SKM-1 (cell line): ENCODE measurements around the gene RAB40C.

Source experiments
- DNase-seq: peaks from one replicate; lab custom pipeline; 2025; ENCODE audit not compliant: unreplicated experiment; lab: John Stamatoyannopoulos, UW

RAB40C gene

DNA sequence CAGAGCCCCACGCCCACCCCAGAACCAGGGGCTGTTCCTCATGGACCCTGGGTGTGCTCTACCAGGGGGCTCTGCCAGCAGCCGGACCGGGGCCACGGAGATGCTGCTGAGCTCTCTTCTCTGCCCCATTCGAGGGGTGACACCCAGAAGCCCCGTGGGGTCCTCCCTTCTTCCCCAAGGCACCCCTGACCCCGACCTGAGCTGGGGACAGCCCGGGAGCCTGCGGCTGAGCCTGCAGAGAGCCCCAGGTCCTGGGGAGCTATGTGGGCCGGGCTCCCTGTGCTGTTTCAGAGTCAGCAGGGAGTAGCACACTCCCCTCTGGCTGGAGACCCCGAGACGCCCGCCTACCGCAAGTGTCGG is 30.9 kb upstream of the RAB40C start:
- no peak for DNase-seq

DNA sequence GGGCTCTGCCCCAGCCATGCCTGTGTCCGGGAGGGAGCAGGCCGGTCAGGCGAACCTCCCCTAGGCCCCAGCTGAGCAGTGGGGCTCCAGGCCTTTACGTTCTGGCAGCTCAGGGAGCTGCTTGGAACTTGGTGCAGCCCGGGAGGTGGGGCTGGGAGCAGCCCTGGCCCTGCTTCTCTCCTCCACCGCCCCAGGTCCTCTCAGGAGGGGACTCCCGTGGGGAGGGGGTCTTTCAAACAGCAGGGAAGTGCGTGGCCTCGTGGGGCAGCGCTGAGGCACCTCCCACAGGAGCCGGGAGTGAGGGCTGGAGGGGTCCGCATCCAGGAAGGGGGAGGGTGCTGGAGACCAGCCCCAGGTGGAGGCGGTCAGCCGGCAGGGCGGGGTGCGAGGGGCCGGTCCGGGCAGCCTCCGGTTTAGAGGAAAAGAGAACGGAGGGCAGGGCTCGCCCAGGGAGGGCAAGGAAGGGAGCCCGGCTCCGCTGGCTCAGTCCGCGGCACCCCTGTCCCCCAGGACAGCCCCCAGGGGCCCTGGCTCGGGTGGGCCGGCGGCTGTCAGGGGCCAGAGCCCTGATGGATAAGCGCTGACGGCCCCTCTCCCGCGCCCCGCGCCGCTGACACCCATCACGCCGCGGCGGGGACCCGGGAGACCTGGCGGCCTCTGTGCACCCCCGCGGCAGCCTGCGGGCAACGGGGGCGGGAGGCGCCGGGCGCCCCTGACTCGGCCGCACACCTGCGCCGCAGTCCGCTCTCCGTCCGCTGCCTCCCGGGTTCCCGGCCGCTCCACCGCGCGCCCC is 30.3 kb upstream of the RAB40C start:
- no peak for DNase-seq

DNA sequence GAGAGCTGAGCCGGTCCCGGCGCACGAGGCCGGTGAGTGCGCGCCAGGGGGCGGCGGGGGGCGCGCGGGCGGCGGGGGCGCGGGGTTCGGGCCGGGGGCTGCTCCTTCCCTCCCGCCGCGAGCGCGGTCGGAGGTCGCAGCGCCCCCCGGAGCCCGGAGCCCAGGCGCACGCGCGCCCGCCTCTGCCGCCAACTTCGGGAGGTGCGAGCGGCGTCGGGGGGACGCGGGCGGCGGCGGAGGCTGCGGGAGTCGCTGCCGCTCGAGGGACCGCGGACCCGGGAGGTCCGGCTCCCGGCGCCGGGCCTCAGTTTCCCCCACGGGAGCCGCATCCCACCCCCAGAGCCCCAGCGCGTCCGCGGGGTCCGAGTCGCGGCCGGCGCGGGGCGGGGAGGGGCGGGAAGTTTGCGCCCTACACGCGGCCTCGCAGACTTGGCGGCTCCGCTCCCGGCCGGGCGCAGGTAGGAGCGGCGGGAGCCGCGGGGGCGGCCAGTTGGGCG is 29.6 kb upstream of the RAB40C start, which contains the start of gene PRR35:
Gene PRR35, plus strand, starts transcription at position 191 of the 497 bp plus-strand sequence. CDS start 2,901 bp downstream, outside the sequence.
- no peak for DNase-seq

DNA sequence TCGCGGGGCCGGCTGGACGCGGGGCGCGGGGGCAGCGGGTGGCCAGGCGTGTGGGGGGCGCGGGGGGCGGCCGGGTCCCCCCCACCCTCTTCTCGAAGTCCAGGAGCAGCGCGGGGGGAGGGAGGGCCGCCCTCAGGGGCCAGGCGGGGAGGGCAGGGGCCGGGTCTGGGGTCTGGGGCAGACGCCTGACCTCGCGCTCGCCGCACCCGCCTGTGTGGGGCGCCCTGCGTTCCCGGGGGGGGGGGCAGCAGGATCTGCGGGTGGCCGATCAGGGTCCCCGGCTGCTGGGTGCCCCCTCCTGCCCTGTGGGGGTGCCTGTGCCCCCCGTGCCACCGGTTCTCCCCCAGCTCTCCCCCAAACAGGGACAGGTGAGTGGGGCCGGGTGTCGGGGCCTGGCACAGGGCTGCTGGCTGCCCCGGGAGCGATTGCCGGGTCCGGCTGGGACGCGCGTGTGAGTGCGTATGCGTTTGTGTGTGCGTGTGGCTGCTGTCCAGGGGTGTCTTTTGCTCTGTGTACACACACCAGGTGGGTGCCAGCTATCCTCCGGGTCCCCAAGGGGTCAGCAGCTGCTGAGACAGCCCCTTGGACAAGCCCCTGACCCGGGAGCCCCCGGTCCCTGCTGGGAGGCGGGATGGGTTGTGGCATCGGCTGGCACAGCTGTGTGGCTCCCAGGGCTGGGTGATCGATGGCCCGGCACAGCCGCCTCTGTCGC is 29.0 kb upstream of the RAB40C start:
- no peak for DNase-seq

DNA sequence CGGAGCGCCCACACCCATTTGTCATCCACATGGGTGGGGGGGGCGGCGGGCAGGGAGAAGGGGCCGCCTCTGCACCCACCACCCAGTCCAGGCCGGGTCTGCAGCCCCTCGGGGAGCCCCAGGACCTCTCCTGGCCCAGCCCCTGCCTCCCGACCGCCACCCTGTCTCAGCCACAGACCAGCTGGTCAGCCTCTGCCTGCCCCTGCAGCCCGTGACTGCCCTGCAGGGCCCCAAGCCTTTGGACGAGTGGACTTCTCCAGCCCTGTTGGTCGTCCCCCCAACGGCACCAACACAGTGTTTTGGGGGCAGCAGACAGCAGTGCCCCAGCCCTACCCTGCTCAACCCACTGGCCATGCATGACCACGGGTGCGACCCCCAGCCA is 28.5 kb upstream of the RAB40C start:
- DNase-seq = no peak

DNA sequence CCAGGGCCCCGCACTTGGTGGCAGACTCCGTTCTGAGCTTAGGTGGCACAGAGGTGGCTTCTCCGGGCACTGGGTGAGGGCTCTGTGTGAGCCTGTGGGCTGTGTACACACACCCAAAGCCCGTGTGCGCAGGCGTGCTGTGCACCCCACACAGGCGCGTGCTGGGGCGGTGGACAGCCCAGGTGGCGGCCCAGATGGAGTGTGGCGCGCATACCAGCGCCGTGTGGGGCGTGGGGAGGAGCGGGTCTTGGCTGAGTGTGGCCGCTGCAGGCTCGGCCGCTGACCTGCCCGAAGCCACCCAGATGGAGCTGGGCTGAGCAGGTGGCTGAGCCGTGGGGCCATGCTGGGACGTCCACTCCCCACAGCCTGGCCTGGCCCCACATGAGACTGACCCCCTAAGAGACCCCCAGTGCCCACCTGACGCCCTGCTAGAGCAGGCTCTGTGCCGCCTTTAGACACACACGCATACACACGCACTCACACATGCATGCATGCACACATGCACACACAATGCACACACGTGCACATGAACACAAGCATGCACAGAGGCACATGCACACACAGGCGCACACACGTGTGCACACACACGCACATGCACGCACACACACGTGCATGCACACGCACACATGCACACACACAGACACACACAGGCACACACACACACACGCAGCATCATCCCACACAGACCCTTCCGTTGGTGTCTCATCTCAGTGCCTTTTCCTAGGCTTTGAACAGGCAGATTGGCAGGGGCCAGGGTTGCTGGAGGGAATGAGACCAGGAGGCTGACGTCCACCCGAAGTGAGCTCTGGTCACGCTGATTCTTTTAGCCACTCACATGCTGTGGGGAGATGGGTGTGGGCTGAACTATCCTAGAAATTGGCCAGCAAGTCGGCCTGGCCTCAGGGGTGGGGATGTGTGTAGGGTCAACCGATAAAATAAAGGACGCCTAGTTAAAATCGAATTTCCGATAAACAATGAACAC is 27.6 kb upstream of the RAB40C start:
- DNase-seq = no peak

DNA sequence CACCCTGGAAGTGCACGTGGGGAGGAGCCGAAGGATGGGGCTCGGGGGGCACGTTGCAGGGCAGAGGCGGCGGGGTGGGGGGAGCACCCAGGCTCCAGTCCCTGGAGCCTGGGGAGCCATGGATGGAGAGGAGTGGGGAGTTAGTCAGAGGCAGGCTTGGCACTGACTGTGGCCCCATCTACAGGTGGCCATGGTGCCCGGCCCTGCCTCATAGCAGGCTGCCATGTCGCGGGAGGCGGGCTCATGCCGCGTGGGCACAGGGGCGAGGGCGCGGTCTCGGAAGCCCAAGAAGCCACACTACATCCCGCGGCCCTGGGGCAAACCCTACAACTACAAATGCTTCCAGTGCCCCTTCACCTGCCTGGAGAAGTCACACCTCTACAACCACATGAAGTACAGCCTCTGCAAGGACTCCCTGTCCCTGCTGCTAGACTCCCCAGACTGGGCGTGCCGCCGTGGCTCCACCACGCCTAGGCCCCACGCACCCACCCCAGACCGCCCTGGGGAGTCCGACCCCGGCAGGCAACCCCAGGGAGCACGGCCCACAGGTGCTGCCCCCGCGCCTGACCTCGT is 26.7 kb upstream of the RAB40C start:
- DNase-seq = no peak

DNA sequence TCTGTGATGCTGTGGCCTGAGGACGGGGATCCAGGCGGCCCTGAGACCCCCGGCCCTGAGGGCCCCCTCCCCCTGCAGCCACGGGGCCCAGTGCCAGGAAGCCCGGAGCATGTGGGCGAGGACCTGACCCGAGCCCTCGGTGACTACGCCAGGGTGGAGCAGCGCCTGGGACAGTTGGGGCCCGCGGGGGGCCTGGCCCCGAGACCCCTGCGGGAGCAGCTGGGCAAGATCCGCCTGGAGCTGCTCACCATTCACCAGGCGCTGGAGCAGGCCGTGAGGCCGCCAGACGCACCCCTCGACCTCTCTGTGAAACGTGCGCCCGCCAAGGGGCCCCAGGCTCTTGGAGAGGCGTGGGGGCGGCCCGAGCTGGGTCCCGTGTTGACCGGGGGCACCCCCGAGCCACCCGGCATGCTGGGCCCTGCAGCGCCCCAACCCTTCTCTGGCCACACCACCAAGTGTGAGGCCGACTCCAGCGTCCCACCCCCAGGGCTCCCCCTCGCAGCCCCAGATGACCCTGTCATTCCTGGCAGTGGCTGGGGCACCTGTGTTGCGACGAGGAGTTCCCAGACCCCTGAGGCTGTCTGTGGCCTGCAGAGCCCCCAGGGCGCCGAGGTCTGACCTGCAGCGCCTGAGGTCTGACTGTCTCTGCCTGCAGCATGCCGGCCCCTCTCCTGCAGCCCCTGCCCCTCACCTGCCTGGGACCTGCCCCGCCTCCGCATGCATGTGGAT is 25.0 kb upstream of the RAB40C start:
- no peak for DNase-seq

DNA sequence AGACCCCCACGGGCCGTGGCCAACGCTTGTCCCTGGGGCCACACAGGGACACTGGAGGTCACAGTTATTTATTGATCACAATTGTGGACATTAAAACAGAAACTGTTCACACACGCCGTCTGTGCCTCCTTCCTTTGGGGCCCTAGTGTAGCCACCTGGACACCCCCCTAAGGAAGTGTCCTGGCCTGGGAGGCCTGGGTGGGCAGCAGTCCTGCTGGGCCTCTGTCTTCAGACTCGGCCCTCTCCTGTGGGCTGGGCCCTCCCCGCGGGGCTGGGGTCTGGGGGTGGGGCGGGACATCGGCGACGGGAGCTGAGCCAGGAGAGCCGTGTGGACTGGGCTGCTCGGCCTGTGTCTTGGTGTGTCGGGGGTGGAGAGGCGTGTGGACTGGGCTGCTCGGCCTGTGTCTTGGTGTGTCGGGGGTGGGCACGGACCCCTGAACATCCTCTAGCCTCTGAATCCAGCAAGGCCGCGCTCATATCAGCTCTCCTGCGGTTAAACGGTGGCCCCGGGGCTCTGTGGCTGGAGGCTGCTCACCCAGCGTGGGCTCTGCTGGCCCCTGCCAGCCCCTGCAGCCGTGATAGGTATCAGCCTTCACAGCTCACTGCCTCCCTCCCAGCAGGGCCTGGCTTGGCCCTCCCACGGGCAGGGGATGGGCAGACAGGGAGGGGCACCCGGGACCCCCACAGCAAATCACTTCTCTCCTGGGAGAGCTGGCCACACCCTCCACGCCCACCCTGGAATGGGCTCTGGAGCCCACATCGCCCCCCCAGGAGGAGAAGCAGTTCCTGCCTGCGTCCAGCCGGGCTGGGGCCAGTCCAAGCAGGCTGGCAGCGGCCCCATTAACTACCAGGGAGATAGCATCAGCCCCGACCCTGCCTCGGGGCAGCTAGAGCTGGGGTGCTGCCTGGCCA is 24.2 kb upstream of the RAB40C start:
- no peak for DNase-seq

DNA sequence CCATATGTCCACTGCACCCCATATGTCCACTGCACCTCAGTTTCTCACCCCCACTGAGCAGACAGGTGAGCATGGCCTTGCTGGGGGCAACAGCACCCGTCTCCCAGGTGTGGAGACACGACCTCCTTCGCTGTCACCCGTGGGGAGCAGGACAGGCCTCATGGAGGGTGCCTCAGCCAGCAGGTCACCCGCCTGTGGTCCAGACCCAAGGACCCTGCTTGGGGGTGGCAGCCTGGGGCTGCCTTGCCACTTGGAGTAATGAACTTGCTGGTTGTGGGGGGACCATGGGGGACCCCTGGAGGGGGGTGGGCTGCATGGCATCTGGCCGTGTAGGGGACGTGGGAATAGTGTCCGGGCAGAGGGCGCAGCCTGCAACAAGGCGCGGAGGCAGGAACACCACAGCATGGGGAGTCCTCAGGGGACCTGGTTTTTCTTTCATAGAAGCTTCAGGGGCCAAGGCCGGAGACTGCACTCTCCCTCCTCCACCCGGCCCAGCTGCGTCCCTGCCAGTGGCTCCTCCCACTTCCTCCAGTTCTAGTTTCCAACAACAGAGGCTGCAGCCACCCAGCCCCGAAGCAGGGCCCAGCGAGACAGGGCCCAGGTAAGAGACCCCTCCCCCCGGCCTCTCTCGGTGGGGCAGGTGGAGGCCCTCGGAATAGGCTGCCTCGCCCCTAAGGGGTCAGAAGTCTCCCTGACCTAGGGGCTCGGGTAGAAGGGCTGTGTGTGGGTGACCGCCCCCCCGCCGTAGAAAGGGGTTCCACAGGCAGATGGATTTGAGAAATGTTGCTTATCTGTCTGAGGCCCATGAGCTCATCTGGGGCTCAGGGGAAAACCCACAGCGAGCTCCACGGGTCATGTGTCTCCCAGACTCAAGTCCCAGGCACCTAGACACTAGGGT is 23.1 kb upstream of the RAB40C start, which contains the start of gene NHLRC4:
Gene NHLRC4, plus strand, starts transcription at position 531 of the 898 bp plus-strand sequence. CDS start 1,043 bp downstream, outside the sequence.
- peak; percentile 12 for DNase-seq

DNA sequence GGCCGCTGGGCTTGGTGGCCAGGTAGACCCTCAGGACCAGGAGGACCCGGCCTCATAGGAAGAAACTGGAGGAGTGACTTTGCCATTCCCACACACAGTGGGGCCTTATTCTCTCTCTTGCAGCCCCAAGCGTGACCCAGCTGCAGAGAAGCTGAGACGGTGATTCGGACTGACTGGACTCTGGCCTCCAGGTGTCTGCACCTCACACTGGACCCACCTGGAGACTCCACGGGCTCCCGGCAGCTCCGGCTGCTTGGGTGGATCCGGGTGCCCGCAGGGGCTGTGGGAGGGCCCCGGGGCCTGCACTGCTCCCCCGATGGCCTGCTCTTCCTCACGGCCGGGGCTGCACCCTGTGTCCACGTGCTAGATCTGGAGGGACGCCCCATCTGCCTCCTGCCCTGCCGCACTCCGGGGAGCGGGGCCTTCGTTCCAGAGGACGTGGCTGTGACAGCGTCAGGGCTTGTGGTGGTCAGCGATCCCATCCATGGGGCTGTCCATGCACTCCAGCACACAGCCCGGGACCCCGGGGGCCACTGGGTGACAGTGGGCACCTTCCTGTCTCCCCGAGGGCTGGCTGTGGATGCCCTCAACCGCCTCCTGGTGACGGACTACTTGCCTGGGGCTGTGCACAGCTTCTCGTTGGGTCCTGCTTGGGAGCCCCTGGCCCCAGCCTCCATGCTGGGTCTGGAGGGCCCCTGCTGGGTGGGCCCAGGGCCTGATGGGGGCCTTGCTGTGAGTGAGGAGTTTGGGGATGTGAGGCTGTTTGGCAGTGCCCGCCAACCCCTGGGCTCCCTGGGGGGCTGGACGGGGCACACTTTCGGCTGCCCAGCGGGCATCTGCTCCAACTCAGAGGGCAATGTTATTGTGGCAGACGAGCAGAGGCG is 22.3 kb upstream of the RAB40C start:
- no peak for DNase-seq

DNA sequence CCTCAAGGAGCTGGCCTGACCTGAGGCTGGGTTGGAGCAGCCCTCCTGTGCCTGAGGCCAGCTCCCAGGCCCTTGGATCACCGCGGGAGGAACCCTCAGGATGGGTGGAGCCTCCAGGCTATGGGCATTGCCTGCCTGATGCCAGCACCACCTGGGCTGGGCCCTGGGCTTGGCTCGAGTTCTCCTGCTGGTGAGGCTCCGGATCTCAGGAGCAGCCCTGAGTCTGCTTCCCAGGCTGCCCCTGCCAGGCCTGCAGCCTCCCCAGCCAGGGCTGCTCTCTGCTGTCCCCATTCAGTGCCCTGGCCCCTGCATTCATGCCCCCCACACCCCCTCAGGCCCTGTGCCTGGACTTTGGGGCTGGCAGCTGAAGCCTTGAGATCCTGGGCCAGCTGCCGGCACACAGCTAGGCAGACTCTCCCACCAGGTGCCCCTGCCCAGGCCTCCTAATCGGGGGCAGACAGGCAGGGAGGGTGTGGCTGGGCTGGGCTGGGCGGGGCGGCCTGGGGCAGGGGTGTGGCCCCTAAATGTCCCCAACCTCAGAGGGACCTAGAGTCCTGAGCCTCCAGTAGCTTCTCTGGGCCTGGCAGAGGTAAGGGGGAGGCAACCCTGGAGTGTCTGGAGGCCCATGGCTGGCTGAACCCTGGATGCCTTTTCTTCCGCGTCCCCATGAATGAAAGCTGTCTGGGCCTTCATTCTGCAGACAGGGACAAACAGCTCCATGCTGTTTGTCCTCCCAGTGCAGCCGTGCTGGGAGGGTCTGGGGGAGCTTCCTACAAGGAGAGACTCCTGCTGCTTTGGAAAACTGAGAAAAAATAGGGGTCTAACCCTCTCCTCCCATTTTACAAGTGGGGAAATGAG is 21.2 kb upstream of the RAB40C start:
- no peak for DNase-seq

DNA sequence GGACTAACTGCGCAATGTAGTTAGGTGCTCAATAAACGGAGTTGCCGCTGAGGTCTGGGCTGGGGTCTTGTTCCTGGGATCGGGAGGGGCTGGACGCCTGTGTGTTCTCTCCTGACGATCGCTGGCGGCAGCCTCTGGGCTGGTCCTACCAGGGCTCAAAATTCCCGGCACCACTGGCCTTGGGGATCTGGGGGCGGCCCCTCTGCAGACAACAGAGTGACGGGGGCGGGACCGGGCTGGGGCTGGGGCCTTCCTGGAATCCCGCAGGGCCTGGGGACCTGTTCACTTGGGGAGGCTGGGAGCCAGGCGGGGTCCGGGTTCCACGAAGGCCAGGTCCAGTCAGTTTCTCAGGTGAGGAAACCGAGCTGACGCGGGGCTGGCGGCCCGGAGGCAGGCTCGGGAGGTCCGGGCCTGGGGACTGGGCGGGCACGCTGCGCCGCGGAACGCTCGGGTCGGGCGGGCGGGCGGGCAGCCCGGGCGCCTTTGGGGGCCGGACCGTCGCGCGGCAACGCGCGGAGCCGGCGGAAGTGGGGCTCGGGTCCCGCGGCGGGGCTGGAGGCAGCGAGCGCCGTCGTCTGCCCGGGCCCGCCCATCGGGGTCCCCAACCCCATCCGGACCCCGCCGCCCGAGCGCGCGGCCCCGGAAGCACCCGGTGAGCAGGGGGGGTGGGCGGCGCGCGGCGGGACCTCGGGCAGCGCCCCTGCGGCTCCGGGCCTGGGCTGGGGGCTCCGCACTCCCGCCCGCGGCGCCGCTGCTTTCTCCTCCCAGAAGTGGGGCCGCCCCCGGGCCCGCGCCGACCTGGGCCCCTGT is 20.2 kb upstream of the RAB40C start, which contains the start of gene PIGQ:
Gene PIGQ, plus strand, starts transcription at position 524 of the 810 bp plus-strand sequence. CDS start 4,107 bp downstream, outside the sequence.
- DNase-seq = peak; percentile 13

DNA sequence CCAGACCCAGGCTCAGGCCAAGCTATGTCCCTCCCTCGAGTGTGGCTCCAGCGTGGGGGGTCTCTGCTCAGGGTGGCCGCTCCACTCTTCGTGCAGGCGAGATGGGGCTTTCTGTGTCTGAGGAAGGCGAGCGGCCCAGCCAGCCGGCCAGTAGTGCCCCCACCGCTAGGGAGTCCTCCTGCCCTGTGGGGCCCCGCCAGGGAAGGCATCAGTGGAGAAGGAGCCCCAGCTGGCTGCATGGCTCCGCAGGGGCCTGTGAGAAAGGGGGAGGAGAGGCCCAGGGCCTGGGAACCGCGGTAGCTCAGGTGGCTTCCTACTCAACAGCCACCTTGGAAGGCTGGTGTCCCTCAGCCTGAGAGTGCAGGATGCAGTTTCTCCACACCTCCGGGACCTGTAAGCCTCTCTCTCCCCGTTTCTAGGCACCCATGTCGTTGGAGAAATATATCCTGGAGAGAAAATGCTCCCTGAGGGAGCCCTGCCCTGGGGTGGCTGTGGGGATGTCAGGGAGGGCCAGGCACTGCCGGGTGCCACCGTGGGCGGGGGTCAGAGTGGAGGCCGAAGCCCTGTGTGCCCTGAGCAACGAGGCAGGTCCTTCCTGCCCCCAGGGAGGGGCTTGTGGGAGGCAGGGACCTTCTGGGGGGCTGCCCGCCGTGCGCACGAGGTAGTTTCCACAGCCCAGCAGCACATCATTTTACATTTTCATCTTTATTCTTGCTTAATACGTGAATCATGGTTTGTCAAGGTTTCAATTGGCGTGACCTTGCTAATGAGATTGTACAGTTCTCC is 16.8 kb upstream of the RAB40C start:
- no peak for DNase-seq
